Measurements from ENCODE around the gene CHCHD4. TPM values are rescaled to one million over a fixed set of nuclear protein-coding genes. Genes with fewer than 3 reads are reported as not detected.

CHCHD4 gene
- total and polyA plus RNA-seq, 2 of the 13 experiments (the other 11 are each of a cell fraction or from before 2014, with no cell fraction given), result 15.8 to 24.1 TPM

DNA sequence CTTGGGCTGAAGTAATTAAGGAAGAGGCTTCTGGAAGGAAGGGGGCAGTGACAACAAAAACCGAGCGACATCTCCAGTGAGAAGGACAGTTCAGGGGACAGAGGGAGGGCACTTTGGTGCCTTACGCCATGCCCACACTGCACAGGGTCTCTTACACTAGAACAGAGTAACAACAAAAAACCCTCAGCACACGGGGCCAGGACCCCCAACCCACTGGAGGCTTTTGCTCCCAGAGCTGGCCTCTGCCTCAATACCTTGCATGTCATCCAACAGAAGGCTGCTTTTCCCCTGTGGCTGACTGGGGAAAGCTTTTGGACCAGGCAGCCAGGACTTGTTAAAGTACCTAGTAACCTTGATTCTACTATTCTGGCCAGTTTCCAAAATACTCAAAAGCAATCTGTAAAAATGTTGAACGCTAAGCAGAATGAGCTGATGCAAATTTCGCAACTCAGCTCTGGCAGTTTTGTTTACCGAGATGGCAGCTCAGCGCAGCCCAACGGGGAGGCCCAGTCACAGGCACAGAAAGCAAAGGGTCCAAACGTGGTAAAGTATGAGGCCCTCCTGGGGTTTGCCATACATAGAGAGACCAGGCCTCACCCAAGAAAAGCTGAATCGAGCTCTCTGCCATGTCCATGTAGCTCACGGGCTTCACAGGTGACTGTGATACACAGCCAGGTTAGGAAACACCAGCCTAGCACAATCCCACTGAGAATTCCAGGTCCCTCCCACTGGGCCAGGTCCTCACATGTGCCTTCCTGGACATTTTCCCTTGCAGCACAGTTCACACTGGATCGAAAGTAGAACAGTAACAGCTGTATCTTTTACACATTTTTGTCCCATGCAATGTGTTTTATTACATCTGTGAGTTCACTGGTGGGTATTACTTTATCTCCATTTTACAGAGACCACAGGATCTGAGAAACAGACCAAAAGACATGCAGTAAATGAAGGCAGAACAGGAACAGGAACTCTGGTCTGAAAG is 6.0 kb downstream of the CHCHD4 start (continued):
- TF ChIP-seq NFE2L1 (CRISPR knock-in tag; IDR thresholded peaks at IDR 0.05; ENCODE audit: borderline replicate concordance) (no peak), FOSL1 (CRISPR knock-in tag; IDR thresholded peaks at IDR 0.05; ENCODE audit: borderline replicate concordance) (no peak), NR2F2 (IDR thresholded peaks at IDR 0.05; ENCODE audit: borderline replicate concordance, low read depth) (no peak), POLR2G (IDR thresholded peaks at IDR 0.05; ENCODE audit: low read depth, low read length) (no peak), ZSCAN21 (CRISPR knock-in tag; IDR thresholded peaks at IDR 0.05; ENCODE audit: borderline replicate concordance) (peak; percentile 68; the same call in 1 of the 2 replicates), ZNF496 (CRISPR knock-in tag; IDR thresholded peaks at IDR 0.05; ENCODE audit: insufficient replicate concordance) (no peak), STAG1 (CRISPR knock-in tag; IDR thresholded peaks at IDR 0.05) (no peak; the same call in 1 of the 2 replicates), RORA (CRISPR knock-in tag; IDR thresholded peaks at IDR 0.05) (no peak), KDM1A (CRISPR knock-in tag; IDR thresholded peaks at IDR 0.05) (0 out of 2 replicates have a peak, but pooled peaks have one; percentile 15), HMGA1 (CRISPR knock-in tag; conservative IDR thresholded peaks at IDR 0.05) (no peak), ZNF460 (CRISPR knock-in tag; IDR thresholded peaks at IDR 0.05; ENCODE audit: borderline replicate concordance) (no peak), ZNF713 (CRISPR knock-in tag; IDR thresholded peaks at IDR 0.05) (no peak), DDIT3 (CRISPR knock-in tag; IDR thresholded peaks at IDR 0.05) (no peak), NCOA2 (CRISPR knock-in tag; IDR thresholded peaks at IDR 0.05) (peak; percentile 38; the same call in 1 of the 2 replicates), ZNF264 (CRISPR knock-in tag; IDR thresholded peaks at IDR 0.05) (peak; percentile 75; the same call in 1 of the 2 replicates), ZNF788 (CRISPR knock-in tag; IDR thresholded peaks at IDR 0.05; ENCODE audit: borderline replicate concordance) (peak; percentile 55; the same call in 1 of the 2 replicates), HDAC2 (CRISPR knock-in tag; IDR thresholded peaks at IDR 0.05) (peak; percentile 44; the same call in 1 of the 2 replicates), RELA (CRISPR knock-in tag; IDR thresholded peaks at IDR 0.05) (no peak), RARA (CRISPR knock-in tag; IDR thresholded peaks at IDR 0.05) (no peak)
- TF ChIP-seq, protein P1, sequence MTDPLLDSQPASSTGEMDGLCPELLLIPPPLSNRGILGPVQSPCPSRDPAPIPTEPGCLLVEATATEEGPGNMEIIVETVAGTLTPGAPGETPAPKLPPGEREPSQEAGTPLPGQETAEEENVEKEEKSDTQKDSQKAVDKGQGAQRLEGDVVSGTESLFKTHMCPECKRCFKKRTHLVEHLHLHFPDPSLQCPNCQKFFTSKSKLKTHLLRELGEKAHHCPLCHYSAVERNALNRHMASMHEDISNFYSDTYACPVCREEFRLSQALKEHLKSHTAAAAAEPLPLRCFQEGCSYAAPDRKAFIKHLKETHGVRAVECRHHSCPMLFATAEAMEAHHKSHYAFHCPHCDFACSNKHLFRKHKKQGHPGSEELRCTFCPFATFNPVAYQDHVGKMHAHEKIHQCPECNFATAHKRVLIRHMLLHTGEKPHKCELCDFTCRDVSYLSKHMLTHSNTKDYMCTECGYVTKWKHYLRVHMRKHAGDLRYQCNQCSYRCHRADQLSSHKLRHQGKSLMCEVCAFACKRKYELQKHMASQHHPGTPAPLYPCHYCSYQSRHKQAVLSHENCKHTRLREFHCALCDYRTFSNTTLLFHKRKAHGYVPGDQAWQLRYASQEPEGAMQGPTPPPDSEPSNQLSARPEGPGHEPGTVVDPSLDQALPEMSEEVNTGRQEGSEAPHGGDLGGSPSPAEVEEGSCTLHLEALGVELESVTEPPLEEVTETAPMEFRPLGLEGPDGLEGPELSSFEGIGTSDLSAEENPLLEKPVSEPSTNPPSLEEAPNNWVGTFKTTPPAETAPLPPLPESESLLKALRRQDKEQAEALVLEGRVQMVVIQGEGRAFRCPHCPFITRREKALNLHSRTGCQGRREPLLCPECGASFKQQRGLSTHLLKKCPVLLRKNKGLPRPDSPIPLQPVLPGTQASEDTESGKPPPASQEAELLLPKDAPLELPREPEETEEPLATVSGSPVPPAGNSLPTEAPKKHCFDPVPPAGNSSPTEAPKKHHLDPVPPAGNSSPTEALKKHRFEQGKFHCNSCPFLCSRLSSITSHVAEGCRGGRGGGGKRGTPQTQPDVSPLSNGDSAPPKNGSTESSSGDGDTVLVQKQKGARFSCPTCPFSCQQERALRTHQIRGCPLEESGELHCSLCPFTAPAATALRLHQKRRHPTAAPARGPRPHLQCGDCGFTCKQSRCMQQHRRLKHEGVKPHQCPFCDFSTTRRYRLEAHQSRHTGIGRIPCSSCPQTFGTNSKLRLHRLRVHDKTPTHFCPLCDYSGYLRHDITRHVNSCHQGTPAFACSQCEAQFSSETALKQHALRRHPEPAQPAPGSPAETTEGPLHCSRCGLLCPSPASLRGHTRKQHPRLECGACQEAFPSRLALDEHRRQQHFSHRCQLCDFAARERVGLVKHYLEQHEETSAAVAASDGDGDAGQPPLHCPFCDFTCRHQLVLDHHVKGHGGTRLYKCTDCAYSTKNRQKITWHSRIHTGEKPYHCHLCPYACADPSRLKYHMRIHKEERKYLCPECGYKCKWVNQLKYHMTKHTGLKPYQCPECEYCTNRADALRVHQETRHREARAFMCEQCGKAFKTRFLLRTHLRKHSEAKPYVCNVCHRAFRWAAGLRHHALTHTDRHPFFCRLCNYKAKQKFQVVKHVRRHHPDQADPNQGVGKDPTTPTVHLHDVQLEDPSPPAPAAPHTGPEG (CRISPR knock-in tag; IDR thresholded peaks at IDR 0.05), result no peak
